ENCODE measurements around the gene TAGAP.
"Not testable (repeated sequence)": the region's sequence is repeated elsewhere in the genome, so short reads cannot be mapped to it uniquely, and the experiment has no call there.

The TAGAP gene

DNA sequence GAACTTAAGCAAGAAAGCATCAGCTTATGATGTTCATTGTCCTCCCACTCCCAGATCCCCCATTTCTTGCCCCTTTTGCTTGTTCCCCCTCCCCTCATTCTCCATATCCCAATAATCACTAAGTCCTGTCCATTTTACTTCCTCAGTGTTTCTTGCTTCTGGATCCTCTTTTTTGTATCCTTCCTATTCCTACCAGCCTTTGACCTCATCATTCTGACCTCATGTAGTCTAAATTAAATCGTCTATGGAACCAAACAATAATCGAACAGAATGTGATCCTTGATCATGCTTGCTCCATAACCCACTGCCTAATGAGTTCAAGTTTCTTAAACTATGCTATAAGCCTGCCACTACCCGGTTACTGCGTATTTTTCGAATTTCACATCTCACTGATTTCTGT, 39.4 kb downstream of the TAGAP start:
- no peak for DNase-seq

DNA sequence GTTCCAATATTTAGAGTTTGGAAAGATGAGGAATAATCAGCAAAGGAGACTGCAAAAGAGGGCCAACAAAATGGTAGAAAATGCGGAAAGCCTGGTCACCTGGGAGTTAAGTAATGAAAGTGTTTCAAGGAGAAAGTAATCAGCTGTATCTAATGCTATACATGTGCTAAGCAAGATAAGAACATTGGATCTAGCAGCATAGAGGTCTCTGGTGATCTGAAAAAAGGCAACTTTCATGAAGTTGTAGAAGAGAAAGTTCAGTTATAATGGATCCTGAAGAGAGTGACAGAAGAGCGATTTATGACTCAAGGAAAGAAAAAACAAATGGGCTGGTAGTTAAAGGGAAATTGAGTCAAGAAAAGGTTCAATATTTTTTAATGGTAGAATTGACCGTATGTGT, 40.2 kb downstream of the TAGAP start:
- no peak for DNase-seq

DNA sequence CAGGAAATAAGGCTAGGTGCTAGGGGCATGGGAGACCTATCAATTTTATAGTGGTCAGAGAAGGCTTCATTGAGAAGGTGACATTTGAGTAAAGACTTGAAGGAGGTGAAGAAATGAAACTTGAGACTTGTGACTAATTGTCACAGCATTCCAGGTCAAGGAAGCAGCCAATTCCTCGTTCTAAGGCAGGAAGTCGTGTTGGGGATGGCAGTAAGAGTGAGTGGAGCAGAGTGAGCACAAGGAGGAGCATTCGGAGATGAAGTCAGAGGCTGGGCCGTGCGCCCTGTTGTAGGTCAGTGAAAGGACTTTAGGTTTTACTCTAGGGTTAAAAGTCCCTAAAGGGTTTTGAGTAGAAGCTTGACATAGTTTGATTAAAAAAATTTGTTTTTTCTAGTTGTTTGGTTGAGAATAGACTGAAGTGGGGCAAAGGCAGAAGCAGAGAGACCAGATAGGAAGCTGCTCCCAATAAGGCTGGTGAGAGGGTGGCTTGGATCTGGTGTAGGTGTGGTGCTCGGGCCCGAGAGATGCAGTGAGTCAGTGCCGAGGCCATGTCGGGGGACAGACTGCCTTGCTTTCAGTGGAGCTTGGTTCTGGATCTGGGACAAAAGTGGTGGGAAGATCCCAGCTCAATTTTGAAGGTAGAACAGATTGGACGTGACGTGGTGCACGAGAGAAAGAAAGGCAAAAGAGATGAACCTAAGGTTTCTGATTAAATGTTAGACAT, 42.2 kb downstream of the TAGAP start:
- no peak for DNase-seq

DNA sequence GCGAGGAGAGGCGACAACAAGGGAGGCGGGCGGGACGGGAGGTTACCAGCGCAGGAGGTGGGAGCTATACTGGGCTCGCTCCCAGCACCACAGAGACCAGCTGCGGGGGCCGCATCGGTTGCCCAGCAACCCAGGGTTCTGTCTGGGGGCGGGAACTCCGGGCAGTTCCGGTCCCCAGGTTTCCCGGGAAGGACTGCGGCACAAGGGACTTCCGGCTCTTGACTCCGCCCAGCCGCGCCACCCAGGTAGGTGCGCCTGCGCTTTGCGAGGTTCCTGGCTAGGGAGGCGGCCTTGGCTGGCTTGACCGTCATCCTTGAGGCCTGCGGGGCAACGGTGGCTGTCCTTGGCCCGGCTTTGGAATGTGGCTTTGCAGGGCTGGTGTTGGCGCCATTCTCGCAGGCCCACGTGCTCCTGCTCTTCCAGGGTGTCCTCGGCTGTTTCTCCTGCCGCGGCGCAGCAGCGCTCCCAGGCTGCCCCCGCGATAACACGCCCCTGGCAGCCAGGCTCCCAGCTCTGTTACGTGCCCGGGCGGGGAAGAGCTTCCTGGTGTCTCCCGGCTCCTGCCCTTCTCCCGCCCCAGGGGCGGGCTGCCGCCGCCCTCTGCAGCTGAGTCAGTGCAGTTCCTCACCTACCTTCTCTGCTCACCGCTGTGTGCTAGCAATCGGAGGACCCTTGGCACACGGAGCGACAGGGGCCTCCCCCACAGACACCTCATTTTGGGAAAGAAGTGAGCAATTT, 45.0 kb downstream of the TAGAP start, which contains the start of gene RSPH3:
RSPH3 (minus strand) TSS at position 537 of the 738 bp plus-strand sequence. CDS start 652 bp downstream, outside the sequence.
- DNase-seq = peak; percentile 13 to 61

DNA sequence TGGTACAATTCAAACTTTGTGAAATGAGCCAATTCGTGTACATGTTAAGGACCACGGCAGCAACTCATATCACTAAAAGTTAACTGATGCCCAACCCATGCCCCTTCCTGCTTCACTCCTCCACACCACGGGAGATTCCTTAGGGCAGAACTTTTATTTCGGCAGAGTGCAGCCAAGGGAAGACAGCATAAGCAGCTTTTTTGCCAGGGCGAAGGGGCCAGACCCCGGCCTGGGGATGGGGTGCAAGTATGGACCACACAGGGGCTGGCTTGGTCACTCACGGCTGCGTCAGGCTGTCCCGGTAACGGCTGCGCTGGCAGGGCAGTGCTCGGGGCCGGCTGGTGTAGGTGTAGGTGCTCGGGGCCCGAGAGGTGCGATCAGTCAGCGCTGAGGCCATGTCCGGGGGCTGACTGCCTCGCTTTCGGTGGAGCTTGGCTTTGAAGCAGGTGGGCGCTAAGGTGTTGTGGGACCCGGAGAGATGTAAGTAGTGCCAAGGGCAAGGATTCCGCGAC, 45.6 kb downstream of the TAGAP start:
- DNase-seq = no peak

DNA sequence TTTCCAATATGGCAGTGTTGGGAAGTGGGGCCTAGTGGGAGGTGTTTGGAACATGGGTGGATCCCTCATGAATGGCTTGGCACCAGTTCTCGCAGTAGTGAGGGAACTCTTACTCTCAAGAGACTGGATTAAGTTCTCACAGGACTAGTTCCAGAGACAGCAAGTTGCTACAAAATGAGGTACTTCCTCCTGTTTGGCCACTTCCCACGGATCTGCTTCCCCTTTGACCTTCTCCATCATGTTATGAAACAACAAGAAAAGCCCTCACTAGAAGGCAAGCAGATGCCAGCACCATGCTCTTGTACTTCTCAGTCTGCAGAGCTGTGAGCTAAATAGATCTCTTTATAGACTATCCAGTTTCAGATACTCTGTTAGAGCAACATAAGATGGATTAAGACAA, 47.9 kb downstream of the TAGAP start:
- no peak for DNase-seq

DNA sequence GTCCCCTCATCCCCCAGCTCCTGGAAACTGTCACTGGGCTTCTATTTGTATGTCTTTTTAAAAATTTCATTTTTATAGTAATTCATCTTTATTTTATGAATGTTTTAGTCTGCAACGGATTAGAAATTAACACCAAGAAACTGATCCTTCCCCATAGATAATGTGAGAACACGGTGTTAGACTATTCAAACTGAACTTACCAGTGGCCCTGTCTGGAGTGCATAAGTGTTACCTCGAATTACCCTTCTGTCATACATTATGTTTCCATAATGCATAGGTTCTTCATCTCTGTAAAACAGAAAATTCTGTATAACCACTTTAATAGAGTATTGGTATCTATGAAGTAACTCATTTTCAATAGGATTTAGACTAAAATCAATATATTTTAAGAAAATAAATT, 51.2 kb downstream of the TAGAP start:
- no peak for DNase-seq

DNA sequence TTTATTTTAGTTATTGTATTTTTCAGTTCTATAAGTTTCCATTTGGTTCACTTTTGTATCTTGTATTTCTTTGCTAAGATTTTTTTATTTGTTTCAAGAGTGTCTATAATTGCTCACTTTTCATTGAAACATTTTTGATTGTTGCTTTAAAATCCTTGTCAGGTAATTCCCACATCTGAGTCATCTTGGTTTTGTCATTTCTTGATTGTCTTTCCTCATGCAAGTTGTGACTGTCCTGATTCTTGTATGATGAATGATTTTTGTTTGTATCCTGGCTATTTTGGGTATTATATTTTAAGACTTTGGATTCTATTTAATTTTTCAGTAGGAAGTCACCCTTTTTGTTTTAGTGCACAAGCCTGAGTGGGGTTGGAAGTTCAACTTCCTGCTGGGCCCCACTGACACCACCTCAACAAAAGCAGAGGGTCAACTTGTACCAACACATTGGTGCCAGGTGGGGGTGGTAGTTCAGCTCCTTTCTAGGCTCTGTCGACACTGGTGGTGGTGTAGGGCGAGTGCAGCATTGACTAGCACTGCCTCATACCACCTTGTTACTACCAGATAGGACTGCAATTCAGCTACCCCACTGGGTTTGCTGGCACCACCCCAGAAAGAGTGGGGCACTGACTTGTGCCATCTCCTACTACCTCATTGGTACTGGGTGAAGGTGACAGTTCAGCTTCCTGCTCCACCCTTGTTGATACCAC, 53.6 kb downstream of the TAGAP start:
- no peak for DNase-seq

DNA sequence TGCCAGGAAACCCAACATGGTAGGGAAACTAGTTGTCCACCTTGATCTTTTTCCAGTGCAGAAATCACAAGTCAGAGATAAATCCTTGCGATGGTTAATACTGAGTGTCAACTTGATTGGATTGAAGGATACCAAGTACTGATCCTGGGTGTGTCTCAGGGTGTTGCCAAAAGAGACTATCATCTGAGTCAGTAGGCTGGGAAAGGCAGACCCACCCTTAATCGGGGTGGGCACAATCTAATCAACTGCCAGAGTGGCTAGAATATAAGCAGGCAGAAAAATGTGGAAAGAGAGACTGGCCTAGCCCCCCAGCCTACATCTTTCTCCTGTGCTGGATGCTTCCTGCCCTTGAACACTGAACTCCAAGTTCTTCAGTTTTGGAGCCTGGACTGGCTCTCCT, 55.1 kb downstream of the TAGAP start:
- not testable (repeated sequence) for DNase-seq

DNA sequence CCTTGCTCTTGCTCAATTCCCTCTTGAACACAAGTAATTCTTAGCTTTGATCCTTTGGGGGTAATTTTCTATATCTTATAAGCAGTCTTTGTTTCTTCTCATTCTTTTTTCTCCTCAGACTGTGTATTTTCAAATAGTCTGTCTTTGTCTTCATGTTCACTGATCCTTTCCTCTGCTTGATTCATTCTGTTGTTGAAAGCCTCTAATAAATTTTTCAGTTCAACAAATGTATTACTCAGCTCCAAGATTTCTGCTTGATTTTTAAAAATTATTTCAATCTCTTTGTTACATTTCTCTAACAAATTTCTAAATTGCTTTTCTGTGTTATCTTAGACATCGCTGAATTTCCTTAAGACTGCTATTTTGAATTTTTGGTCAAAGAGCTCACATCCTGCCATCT, 56.3 kb downstream of the TAGAP start:
- DNase-seq = no peak

DNA sequence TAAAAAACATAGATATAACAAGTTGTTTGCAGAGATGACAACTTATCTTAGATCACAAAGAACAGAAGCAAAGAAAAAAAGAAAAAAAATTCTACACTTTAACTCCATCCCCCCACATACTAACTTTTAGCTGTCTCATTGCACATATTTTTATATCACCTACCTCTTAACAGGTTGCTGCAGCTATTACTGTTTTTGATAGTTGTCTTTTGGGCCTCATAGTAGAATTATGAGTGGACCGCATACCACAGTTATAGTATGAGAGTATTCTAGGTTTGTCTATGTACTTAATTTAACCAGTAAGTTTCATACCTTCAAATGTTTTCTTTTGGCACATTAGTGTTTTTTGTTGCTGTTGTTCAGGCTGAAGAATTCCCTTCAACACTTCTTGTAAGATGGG, 57.1 kb downstream of the TAGAP start:
- no peak for DNase-seq
